Stimulated activated CD8-positive, alpha-beta memory T cell treated with anti-CD3 and anti-CD28 coated beads, Interleukin-15, amount 100 ng/mL, for 4 hours (primary cell): Measurements from ENCODE around the gene CRB1.
"Not testable (repeated sequence)": the region's sequence is repeated elsewhere in the genome, so short reads cannot be mapped to it uniquely, and the experiment has no call there.

Source experiments
- DNase-seq, 2 donors: peaks; one replicate each; pipeline ENCODE4 v3.0.0-alpha.2; 2020; ENCODE audit warnings: low read depth in 2 of 2

CRB1 gene

DNA sequence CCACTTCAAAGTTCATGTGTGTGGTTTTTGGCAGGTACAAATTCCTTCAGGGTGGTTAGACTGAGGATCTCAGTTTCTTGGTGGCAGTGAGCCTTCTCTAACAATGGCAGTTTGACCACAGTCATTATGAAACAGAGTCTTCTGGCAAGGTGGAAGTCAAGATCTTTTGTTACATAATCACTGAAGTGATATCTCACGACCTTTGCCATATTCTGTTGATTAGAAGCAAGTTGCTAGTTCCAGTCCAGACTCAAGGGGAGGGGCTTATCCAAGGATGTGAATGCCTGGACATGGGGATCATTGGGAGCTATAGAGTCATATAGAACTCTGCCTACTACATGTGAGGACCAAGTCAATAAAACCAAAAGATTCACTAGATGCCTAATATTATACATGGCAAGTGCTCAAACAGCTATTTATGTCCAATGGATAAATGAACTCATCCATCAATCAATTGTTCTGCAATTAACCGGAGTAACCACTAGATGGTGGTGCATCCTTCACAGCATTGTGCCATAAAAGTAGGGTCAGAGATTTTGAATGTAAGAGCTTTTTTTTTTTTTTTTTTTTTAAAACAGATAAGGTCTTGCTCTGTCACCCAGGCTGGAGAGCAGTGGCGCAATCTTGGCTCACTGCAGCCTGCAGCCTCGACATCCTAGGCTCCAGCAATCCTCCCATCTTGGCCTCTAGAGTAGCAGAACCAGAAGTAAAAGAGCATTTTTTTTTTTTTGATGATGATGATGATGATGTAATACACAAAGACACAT is 131.9 kb downstream of the CRB1 start:
- no peak for DNase-seq

DNA sequence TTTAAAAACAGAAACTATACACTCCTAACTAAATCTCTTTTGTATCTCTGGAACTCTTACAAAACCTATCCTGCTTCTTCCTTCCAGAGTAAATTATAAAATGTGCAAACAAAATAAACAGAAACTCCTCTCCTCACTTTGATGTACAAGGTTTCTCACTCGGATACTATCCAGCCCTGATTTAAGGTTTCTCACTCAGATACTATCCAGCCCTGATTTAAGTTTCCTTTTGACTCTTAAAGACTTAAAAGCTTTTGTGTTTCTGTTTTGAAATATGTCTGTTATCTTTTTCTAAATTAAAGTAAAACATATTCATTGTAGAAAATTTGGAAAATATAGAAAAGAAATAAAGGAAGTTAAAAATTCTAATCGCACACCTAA is 132.5 kb downstream of the CRB1 start:
- no peak for DNase-seq

DNA sequence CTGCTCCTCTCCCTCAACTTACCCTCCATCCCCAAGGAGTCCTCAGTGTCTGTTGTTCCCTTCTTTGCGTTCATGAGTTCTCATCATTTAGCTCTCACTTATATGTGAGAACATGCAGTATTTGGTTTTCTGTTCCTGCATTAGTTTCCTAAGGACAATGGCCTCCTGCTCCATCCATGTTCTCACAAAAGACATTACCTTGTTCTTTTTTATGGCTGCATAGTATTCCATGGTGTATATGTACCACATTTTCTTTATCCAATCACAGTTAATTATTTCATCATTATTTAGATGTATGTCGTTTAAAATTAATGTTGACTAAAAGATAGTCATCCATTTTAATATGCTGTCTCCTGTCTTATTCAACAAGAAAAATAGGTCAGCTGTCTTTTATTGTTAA is 134.1 kb downstream of the CRB1 start:
- DNase-seq = no peak

GRCh38 chr1:197404774-197405173 is 136.7 kb downstream of the CRB1 start:
- DNase-seq = not testable (repeated sequence)

DNA sequence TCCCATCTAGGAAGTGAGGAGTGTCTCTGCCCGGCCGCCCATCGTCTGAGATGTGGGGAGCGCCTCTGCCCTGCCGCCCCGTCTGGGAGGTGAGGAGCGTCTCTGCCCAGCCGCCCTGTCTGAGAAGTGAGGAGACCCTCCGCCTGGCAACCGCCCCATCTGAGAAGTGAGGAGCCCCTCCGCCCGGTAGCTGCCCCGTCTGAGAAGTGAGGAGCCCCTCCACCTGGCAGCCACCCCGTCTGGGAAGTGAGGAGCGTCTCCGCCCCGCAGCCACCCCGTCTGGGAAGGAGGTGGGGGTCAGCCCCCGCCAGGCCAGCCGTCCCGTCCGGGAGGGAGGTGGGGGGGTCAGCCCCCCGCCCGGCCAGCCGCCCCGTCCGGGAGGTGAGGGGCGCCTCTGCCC is 137.6 kb downstream of the CRB1 start:
- not testable (repeated sequence) for DNase-seq

DNA sequence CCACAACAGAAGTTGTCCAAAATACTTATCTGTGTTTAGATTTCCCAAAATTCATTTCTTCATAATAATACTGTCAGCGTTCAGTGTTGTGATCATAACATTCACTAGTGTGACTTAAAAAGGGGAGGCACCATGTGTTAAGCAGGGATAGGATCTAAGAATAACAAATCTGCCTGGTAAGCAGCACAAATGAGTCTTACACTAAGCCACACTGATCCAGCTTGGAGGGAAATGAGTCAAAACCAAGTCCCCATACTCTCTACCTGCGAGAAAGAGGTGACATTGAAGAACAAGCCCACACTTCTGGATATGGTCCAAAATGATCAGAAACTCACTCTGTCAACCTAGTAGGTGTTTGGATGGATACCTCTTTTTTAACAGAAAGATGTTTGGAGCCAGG is 145.5 kb downstream of the CRB1 start:
- no peak for DNase-seq

DNA sequence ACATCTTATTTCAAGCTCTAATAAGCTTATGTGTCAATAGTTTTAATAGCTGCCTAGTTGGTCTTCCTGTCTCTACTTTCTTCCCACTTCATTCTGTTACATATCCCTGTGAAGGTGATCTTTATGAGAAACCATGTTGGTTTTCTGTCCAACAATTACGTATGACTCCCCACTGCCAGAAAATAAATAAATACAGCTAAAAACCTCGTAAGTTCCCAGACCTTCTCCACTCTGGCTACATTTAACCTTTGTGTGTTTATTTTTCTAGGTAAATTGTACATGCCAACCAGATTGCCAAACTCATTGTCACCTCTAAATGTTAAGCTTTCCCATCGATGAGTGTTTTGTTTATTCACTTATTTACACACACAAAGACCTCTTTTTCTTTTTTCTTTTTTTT is 147.2 kb downstream of the CRB1 start:
- DNase-seq = no peak

- no peak for DNase-seq
These were observed 150.6 kb downstream of the CRB1 start for GRCh38 chr1:197418693-197419092.

DNA sequence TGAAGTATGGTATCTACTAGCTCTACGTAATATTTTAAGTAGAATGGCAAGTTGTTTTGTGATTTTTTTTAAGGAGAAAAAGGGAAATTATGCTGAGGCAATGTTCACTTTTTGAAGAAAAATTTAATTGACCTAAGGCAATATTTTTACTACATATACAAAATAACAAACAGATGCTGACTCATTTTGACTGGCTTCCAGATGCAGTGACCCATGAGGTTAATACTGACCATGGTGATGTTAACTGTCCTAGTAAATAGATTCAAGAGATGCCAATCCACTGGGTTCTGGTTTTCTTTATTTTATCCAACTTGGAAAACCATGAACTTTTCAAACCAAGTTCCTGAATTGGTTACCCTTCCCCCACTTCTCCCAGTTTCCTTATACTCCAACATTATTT is 154.9 kb downstream of the CRB1 start:
- DNase-seq = no peak

DNA sequence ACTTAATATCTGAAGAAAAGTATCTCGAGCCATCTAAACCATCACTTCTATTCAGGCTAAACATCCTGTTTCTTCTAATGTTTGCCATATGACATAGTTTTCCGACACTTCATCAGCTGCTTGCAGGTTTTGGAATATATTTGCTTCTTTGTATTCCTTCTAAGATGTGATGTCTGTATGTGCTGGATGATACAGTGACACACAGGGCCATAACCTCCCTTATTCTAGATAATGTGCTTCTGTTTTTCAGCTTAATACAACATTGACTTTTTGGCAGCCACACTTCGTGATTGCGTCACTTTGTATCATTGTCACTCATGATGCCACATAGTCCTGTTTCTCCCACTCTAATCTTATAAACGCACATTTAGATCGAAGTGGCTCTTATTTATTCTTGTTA is 156.3 kb downstream of the CRB1 start:
- DNase-seq = no peak

DNA sequence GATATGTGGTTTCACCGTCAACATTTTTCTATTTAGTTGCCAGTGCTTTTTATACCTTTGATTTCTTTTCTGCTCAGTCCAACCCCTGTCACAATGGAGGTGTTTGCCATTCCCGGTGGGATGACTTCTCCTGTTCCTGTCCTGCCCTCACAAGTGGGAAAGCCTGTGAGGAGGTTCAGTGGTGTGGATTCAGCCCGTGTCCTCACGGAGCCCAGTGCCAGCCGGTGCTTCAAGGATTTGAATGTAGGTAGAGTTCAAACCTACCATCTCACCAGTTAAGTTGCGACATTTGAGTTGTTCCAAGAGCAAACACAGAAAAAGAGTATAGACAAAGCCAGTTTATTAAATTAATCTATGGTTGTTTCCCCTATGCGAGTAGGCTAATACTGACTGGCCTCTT is 161.3 kb downstream of the CRB1 start:
- DNase-seq = no peak

GRCh38 chr1:197435224-197435623 is 167.2 kb downstream of the CRB1 start:
- no peak for DNase-seq

GRCh38 chr1:197437601-197438000 is 169.5 kb downstream of the CRB1 start:
- no peak for DNase-seq

GRCh38 chr1:197438010-197438790 is 170.1 kb downstream of the CRB1 start:
- no peak for DNase-seq

- DNase-seq = no peak
These were observed 171.7 kb downstream of the CRB1 start for GRCh38 chr1:197439708-197440280.

DNA sequence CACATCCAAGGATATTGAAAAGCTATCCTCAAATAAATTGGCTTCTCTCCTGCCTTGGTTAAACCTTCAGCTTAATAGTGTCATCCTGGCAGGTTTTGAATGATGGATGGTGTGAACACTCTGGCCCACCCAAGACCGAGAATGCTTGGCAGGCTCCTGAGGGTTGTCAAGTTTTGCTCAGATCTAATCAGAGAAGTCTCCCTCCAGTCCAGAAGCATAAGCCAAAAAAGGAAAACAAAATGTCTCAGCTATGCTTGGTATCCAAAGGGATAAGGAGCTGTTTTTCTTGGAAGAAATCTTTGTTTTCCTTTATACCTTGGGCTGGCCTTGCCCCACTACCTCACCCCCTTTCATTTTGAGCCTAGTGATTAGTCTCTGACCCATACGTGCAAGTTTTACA is 172.7 kb downstream of the CRB1 start:
- no peak for DNase-seq

DNA sequence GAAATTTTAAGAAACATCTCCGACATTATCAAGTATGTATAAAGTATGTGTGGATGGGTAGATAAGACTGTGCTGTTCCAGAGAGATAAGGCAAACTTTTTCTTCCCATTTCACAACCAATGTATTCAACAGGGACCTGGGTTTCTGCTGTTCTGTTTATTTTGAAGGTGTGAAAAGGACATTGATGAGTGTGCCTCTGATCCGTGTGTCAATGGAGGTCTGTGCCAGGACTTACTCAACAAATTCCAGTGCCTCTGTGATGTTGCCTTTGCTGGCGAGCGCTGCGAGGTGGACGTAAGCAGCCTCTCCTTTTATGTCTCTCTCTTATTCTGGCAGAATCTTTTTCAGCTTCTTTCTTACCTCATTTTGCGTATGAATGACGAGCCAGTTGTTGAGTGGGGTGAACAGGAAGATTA is 174.0 kb downstream of the CRB1 start:
- DNase-seq = no peak

DNA sequence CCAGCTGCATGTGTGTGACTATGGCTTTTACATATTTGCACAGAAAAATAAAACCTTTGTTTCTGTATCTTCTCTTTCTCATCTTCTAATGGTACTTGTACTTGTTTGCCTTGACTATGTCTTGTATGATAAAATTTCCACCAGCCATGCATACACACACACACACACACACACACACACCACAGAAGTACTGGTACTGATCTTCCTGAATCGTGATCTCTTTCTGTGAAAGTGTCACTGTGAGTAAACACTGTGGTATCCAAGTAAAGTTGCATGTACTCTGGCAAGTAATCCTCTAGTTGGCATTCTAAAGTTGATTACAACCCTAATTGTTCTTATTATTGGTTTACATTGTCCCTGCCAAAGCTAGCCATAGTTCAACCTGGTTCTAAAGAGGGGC is 176.7 kb downstream of the CRB1 start:
- no peak for DNase-seq

DNA sequence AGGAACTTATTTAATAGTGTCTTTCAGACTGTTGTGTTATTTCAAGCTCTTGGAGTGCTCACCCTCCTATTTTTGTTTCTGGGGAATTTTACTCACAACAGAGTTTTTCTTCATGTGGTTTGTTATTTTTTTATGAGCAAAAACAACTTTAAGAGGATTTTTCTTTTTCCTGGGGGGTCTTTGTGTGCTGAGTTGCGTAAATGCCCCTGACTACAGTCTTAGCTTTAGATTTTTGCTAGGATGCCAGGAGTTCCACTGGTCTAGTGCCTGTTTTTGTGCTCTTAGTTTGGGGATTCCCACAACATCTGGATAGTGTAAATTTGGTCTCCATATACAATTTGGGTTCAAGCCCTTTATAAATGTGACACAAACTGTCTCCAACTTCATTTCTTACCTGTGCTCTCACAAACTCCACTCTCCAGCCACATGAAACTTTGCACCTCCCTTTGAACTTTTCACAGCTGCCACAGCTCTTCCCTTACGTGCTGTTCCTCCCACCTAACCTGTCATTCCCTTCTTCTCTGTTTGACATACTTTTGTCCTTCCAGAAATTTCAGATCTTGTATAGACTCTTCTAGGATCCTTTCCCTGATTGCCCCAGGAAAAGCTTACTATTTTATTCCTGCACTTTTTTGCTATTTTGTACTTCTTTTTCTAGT is 180.2 kb downstream of the CRB1 start:
- no peak for DNase-seq

DNA sequence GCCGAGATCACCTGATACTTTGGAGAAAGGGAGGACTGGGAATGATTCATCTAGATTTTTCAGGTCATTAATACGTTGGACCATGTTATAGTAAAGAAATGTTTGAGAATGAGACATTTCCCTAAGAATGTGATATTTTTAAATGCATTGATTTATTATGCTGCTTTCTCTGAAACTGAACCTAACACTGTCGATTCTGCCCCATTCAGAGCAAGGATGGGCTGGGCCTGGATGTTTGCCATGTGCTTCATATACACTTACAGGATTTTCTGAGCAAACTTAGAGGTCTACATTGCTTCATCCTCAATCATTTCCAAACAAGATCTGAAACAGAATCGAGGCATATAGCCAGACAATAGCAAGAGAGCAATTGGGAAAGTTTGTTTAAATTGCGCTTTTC is 183.3 kb downstream of the CRB1 start:
- no peak for DNase-seq

DNA sequence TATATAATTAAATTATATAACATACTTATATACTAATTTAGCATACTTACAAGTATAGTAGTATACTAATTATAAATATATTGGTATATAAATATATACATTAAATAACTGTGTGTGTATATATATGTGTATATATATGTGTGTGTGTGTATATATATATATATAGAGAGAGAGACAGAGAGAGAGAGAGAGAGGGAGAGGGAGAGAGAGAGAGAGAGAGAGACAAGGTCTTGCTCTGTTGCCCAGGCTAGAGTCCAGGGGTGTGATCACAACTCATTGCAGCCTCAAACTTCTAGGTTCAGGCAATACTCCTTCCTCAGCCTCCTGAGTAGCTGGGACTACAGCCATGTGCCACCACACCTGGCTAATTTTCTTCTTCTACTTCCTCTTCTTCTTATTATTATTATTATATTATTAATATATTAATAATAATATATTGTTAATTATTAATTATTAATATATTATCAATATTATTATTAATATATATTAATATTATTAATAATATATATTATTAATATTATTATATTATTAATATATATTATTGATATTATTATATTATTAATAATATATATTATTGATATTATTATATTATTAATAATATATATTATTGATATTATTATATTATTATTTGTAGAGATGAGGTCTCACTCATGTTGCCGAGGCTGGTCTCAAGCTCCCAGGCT is 185.5 kb downstream of the CRB1 start:
- no peak for DNase-seq

DNA sequence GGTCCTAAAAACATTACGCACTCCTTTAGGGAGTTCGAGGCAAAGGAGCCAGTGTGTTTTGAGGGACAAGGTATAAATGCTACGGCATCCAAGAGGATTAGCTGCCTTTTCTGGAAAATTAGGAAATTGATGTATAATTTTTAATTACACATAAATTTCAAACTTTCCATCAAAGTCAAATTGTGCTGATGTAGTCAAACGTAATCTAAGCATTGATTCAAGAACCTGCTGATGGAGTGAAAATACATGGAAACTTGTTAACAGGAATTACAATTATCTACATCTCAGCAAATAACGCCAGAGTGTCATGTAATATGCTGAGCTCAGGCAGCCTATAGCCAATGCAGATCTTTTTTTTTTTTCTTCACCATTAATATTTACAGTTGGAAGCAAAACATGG is 194.5 kb downstream of the CRB1 start:
- no peak for DNase-seq
